H9 (cell line): ENCODE results near the gene ZBP1. TPM values are rescaled to one million over a fixed set of nuclear protein-coding genes. Genes with fewer than 3 reads are reported as not detected.

Experiments used
- DNase-seq: peaks from one replicate; pipeline ENCODE4 v3.0.0-alpha.2; 2017
- H2AFZ ChIP-seq: one replicate; pipeline ENCODE4 v1.6.1; 2013; ENCODE audit warnings: mild to moderate bottlenecking, low read length, control low read depth, moderate library complexity
- H2AK5ac ChIP-seq: 2 replicates; pipeline ENCODE4 v1.6.1; 2013; ENCODE audit warnings: low read length, control low read depth, mixed read lengths; ENCODE audit not compliant: insufficient read length
- H2BK120ac ChIP-seq: one replicate; pipeline ENCODE4 v1.6.1; 2013; ENCODE audit warnings: low read depth, mild to moderate bottlenecking, low read length, control low read depth, inconsistent platforms; ENCODE audit not compliant: poor library complexity, severe bottlenecking
- H2BK12ac ChIP-seq: 2 replicates; pipeline ENCODE4 v1.6.1; 2013; ENCODE audit warnings: low read length, control low read depth, mixed read lengths, low read depth; ENCODE audit not compliant: insufficient read length
- H2BK15ac ChIP-seq: 2 replicates; pipeline ENCODE4 v1.6.1; 2013; ENCODE audit warnings: low read depth, low read length, control low read depth
- H2BK20ac ChIP-seq: one replicate; pipeline ENCODE4 v1.6.1; 2013; ENCODE audit warnings: low read depth, mild to moderate bottlenecking, low read length, control low read depth, inconsistent platforms; ENCODE audit not compliant: poor library complexity, severe bottlenecking
- H2BK5ac ChIP-seq: 2 replicates; pipeline ENCODE4 v1.6.1; 2013; ENCODE audit warnings: low read length, control low read depth, mixed read lengths; ENCODE audit not compliant: insufficient read length
- H3K14ac ChIP-seq: 2 replicates; pipeline ENCODE4 v1.6.1; 2013; ENCODE audit warnings: low read length, control low read depth; ENCODE audit not compliant: insufficient read depth
- H3K18ac ChIP-seq: 2 replicates; pipeline ENCODE4 v1.6.1; 2013; ENCODE audit warnings: low read depth, mild to moderate bottlenecking, mixed read lengths, low read length, control low read depth; ENCODE audit not compliant: insufficient read length
- H3K23ac ChIP-seq: 2 replicates; pipeline ENCODE4 v1.6.1; 2013; ENCODE audit warnings: low read length, control low read depth, mixed read lengths, low read depth; ENCODE audit not compliant: insufficient read length
- H3K23me2 ChIP-seq: 2 replicates; pipeline ENCODE4 v1.6.1; 2013; ENCODE audit warnings: low read depth, mild to moderate bottlenecking, mixed read lengths, low read length, control low read depth; ENCODE audit not compliant: insufficient read length, poor library complexity, severe bottlenecking
- H3K27ac ChIP-seq: 2 replicates; pipeline ENCODE4 v1.5.1; 2013; ENCODE audit warnings: low read length, control low read depth, mixed read lengths, low read depth; ENCODE audit not compliant: insufficient read length
- H3K27me3 ChIP-seq: 2 replicates; pipeline ENCODE4 v1.6.1; 2013; ENCODE audit warnings: low read length, control low read depth, inconsistent platforms; ENCODE audit not compliant: insufficient read depth
- H3K4ac ChIP-seq: 2 replicates; pipeline ENCODE4 v1.6.1; 2013; ENCODE audit warnings: low read depth, mild to moderate bottlenecking, control low read depth, inconsistent platforms, low read length, moderate library complexity
- H3K4me1 ChIP-seq: 2 replicates; pipeline ENCODE4 v1.6.1; 2013; ENCODE audit warnings: low read length, control low read depth, inconsistent platforms; ENCODE audit not compliant: insufficient read depth
- H3K4me2 ChIP-seq: 2 replicates; pipeline ENCODE4 v1.6.1; 2013; ENCODE audit warnings: low read length, control low read depth, mixed read lengths; ENCODE audit not compliant: insufficient read length, insufficient read depth
- H3K56ac ChIP-seq: 2 replicates; pipeline ENCODE4 v1.6.1; 2013; ENCODE audit warnings: low read depth, mild to moderate bottlenecking, mixed read lengths, low read length, control low read depth; ENCODE audit not compliant: insufficient read length
- H3K79me1 ChIP-seq: 2 replicates; pipeline ENCODE4 v1.6.1; 2013; ENCODE audit warnings: low read depth, mild to moderate bottlenecking, moderate library complexity, low read length, control low read depth, inconsistent platforms; ENCODE audit not compliant: insufficient read depth, poor library complexity, severe bottlenecking
- H3K79me2 ChIP-seq: 2 replicates; pipeline ENCODE4 v1.6.1; 2013; ENCODE audit warnings: low read length, control low read depth, inconsistent platforms; ENCODE audit not compliant: insufficient read depth
- H3K9ac ChIP-seq: 2 replicates; pipeline ENCODE4 v1.6.1; 2013; ENCODE audit warnings: low read length, control low read depth, mixed read lengths; ENCODE audit not compliant: insufficient read length; ENCODE audit errors: extremely low read depth
- H3K9me3 ChIP-seq: one replicate; pipeline ENCODE4 v1.6.1; 2013; ENCODE audit warnings: low read depth, low read length, inconsistent platforms; ENCODE audit not compliant: control insufficient read depth
- H3T11ph ChIP-seq: one replicate; pipeline ENCODE4 v1.6.1; 2013; ENCODE audit warnings: mild to moderate bottlenecking, low read length, control low read depth, inconsistent platforms
- H4K20me1 ChIP-seq: one replicate; pipeline ENCODE4 v1.6.1; 2013; ENCODE audit not compliant: control insufficient read depth, insufficient read length, insufficient read depth
- H4K5ac ChIP-seq: 2 replicates; pipeline ENCODE4 v1.6.1; 2013; ENCODE audit warnings: low read depth, mild to moderate bottlenecking, mixed read lengths, low read length, control low read depth; ENCODE audit not compliant: insufficient read length
- H4K8ac ChIP-seq: replicated peaks from 2 replicates; pipeline ENCODE4 v1.6.1; 2013; ENCODE audit warnings: low read length, control low read depth, mixed read lengths, low read depth; ENCODE audit not compliant: insufficient read length
- H4K91ac ChIP-seq: 2 replicates; pipeline ENCODE4 v1.6.1; 2013; ENCODE audit warnings: low read depth, mild to moderate bottlenecking, moderate library complexity, mixed read lengths, low read length, control low read depth; ENCODE audit not compliant: insufficient read length
- H3K27ac Mint-ChIP-seq, 3 experiments: 2 replicates in 2 of 3; 3 replicates in 1 of 3; pipeline ENCODE4 v1.8.0; 2020 to 2021; ENCODE audit warnings: mixed read lengths in 3 of 3, mild to moderate bottlenecking in 1 of 3, moderate library complexity in 1 of 3
- H3K27me3 Mint-ChIP-seq: 2 replicates; pipeline ENCODE4 v1.8.0; 2021; ENCODE audit warnings: low read depth, mild to moderate bottlenecking, moderate library complexity, mixed read lengths
- H3K36me3 Mint-ChIP-seq, 3 experiments: 2 replicates in 2 of 3; 3 replicates in 1 of 3; pipeline ENCODE4 v1.8.0; 2020 to 2021; ENCODE audit warnings: low read depth in 3 of 3, mixed read lengths in 3 of 3; ENCODE audit not compliant: insufficient read depth in 1 of 3
- H3K4me1 Mint-ChIP-seq, 2 experiments: 2 replicates each; pipeline ENCODE4 v1.8.0; 2020; ENCODE audit warnings: mixed read lengths in 2 of 2
- H3K4me3 Mint-ChIP-seq, 2 experiments: 2 replicates in 1 of 2; 3 replicates in 1 of 2; pipeline ENCODE4 v1.8.0; 2020 to 2021; ENCODE audit warnings: mild to moderate bottlenecking in 2 of 2, mixed read lengths in 2 of 2, moderate library complexity in 1 of 2
- H3K9me3 Mint-ChIP-seq, 2 experiments: 2 replicates in 1 of 2; 3 replicates in 1 of 2; pipeline ENCODE4 v1.8.0; 2020; ENCODE audit warnings: mild to moderate bottlenecking in 2 of 2, mixed read lengths in 2 of 2, moderate library complexity in 1 of 2
- WGBS: extraction: QIAGEN DNeasy Blood & Tissue Kit; methylation state at CpG from one replicate; pipeline ENCODE4 v1.1.7; 2013; ENCODE audit warnings: missing lambda C conversion rate, low lambda C conversion rate, mixed read lengths; ENCODE audit not compliant: insufficient read length; ENCODE audit errors: extremely low coverage; 5-methylcytosine and 5-hydroxymethylcytosine counted together
- total RNA-seq: library from RNA; stranded (reverse); gene quantifications from 2 replicates; pipeline ENCODE4 v1.2.1, GENCODE V29; 2021
- TF ChIP-seq, protein P1 (sequence below): fragments of 200-600 bp; sonication (generic); conservative IDR thresholded peaks from 3 replicates; pipeline ENCODE4 v1.8.0; 2021; ENCODE audit warnings: antibody characterized with exemption, mild to moderate bottlenecking

Gene ZBP1
- total RNA-seq, 1 experiment from 2014 or later = not detected

DNA sequence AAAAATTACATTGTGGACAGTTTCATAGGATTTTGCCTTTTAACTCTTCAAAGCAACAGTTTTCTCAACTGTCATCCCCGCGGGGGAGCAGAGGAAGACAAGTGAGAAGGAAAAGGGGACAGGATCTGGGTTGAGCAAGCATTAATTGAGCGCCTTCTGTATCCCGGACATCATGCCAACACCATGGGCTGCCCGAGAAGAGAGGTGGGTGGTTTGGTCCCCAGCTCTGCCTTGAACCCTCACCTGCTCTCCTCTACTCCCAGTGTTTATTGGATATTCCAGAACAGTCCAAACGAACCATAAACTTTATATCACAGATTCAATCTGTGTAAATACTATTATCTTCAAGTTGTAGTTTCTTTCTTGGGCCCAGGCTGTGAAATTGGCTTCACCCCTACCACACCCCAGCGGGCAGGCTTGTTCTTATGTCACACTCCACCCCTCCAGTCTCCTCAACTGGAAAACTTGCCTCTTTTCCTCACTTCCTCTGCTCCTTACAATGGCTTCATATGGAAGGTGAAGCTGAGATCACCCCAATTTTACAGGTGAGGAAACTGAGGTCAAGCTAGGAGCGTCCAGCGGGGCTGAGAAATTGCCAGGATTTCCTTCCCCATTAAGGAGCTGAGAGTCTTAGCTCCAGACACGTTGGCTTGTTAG is 53.3 kb downstream of the ZBP1 start:
- Histone ChIP-seq H3K4me2 (no peak overlapping the region), H3K9ac (no peak overlapping the region), H3K27ac (no peak overlapping the region), H3K56ac (no peak overlapping the region), H2AFZ (no peak overlapping the region), H3T11ph (no peak overlapping the region), H2BK15ac (no peak overlapping the region), H4K91ac (no peak overlapping the region), H2AK5ac (no peak overlapping the region), H4K8ac (no peak overlapping the region), H3K79me1 (no peaks in the 10 kb centered on the region), H4K5ac (no peak overlapping the region), H3K14ac (no peak overlapping the region), H3K23ac (no peak overlapping the region), H3K27me3 (no peaks in the 10 kb centered on the region), H2BK20ac (no peak overlapping the region), H3K4me1 (no peaks in the 10 kb centered on the region), H2BK12ac (no peak overlapping the region), H2BK5ac (no peak overlapping the region), H4K20me1 (no peaks in the 10 kb centered on the region), H3K18ac (no peak overlapping the region), H3K23me2 (no peaks in the 10 kb centered on the region), H3K4ac (no peak overlapping the region), H2BK120ac (no peak overlapping the region), H3K9me3 (no peaks in the 10 kb centered on the region), H3K79me2 (no peaks in the 10 kb centered on the region)
- H3K36me3 Mint-ChIP-seq = no peaks in the 10 kb centered on the region; a peak in 1 of 7 replicates
- TF ChIP-seq, protein P1, sequence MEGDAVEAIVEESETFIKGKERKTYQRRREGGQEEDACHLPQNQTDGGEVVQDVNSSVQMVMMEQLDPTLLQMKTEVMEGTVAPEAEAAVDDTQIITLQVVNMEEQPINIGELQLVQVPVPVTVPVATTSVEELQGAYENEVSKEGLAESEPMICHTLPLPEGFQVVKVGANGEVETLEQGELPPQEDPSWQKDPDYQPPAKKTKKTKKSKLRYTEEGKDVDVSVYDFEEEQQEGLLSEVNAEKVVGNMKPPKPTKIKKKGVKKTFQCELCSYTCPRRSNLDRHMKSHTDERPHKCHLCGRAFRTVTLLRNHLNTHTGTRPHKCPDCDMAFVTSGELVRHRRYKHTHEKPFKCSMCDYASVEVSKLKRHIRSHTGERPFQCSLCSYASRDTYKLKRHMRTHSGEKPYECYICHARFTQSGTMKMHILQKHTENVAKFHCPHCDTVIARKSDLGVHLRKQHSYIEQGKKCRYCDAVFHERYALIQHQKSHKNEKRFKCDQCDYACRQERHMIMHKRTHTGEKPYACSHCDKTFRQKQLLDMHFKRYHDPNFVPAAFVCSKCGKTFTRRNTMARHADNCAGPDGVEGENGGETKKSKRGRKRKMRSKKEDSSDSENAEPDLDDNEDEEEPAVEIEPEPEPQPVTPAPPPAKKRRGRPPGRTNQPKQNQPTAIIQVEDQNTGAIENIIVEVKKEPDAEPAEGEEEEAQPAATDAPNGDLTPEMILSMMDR = no peak
- no peak overlapping the region for H3K27ac Mint-ChIP-seq
- no CpG with 5 or more reads among the region's 10 CpGs for WGBS
- no peak for DNase-seq
- H3K27me3 Mint-ChIP-seq = peaks cover 15% of the 10 kb centered on the region
- no peaks in the 10 kb centered on the region for H3K4me1 Mint-ChIP-seq
- H3K9me3 Mint-ChIP-seq = no peaks in the 10 kb centered on the region
- no peak overlapping the region for H3K4me3 Mint-ChIP-seq
